LNCAP (cell line): ENCODE results near the gene PARP1.

ENCODE experiments used
- TF ChIP-seq, protein P1 (sequence below): fragments of 450-650 bp; IDR thresholded peaks from 2 replicates; pipeline ENCODE4 v1.5.1; 2017; ENCODE audit warnings: mild to moderate bottlenecking

The PARP1 gene

DNA sequence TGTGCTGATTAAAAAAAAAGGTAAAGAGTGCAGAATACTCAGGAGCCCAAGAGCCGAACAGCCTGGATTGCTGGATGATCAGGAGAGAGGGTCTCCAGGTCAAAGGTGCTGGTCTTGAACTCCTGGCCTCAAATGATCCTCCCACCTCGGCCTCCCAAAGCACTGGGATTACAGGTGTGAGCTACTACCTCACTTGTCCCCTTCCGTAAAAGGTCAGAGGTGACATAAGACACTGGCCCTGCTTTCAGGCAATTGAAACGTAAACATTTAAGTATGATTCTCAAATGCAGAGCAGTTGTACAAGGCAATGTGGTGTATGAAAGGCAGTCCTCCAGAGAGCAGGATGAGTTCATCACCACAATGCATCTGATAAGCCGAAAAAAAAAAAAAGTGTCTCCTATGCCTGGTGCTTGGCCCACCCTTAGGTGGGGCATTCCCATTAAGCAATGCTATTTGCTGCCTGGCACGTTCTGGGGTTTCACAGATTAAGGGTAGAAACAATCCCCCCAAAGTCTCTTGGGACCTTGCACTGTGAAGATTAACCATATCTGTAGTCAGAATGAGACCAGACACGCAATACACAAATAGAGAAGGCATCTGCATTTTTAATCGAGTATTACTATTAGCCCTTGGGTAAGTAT, 47.7 kb downstream of the PARP1 start:
- TF ChIP-seq, protein P1, sequence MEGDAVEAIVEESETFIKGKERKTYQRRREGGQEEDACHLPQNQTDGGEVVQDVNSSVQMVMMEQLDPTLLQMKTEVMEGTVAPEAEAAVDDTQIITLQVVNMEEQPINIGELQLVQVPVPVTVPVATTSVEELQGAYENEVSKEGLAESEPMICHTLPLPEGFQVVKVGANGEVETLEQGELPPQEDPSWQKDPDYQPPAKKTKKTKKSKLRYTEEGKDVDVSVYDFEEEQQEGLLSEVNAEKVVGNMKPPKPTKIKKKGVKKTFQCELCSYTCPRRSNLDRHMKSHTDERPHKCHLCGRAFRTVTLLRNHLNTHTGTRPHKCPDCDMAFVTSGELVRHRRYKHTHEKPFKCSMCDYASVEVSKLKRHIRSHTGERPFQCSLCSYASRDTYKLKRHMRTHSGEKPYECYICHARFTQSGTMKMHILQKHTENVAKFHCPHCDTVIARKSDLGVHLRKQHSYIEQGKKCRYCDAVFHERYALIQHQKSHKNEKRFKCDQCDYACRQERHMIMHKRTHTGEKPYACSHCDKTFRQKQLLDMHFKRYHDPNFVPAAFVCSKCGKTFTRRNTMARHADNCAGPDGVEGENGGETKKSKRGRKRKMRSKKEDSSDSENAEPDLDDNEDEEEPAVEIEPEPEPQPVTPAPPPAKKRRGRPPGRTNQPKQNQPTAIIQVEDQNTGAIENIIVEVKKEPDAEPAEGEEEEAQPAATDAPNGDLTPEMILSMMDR: no peak

DNA sequence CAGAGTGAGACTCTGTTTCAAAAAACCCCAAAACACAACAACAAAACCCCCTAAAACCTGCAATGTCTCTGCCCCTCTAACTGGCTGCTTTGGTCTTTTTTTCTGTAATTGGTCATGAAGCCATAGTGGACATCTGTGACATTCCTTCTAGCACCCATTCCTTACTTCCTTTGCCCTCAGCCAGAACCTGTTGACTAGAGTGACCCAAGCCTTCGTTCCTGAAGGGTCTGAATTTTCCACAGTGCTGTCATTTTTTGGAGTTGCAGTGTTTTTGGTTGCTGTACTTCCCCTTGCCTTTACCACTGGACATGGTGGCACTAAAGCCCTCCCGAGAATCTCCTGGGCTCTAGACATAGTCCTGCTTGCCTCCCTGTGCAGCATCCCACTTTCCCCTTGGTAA, 50.5 kb downstream of the PARP1 start:
- TF ChIP-seq, protein P1: no peak

DNA sequence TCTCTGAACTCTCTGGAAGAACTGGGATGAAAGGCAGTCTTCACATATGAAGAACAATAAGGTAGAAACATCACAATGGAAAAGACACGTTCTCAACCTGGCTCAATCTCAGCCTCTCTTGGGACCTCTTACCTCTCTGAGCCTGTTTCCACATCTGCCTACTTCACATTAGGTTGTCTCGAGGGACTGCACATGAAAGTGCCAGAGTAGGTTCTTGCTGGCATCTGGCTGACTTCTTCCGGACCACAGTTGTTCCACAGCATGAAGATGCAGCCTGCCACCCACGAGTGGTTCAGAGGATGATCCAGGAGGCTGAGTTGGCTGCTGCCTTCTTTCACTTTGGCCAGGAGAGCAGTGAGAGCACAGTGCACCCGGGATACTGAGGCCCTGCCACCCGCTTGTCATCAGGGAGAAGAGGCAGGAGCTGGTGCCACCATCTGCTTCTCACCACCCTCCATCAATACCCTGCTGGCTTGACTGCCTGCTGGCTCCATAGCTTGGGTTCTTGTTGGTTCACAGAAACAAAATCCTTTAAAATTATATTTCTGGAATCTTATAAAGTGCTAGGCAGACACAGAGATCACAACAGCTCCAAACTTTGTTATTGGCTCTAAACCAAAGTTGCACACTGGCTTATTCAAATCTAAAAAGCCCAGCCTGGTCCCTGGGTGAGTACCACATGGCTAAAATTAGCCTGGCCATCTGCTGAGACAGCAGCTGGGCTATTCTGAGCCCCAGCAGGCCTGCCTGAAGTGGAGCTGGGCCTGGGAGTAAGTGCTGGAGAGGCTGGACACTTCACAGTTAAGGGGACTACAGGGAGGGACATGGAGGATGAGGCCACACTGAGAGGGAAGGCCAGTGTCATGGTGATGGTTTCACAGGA, 52.0 kb downstream of the PARP1 start:
- TF ChIP-seq, protein P1: no peak

DNA sequence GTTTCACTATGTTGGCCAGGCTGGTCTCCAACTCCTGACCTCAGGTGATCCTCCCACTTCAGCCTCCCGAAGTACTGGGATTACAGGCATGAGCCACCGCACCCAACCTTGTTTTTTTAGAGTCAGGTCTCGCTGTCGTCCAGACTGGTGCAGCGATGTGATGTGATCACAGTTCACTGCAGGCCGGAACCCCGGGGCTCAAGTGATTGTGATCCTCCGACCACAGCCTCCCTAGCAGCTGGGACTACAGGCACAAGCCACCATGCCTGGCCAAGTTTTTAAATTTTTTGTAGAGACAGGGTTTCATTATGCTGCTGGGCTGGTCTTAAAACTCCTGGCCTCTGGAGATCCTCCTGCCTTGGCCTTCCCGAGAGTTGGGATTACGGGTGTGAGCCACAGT, 52.9 kb downstream of the PARP1 start:
- TF ChIP-seq, protein P1: no peak

DNA sequence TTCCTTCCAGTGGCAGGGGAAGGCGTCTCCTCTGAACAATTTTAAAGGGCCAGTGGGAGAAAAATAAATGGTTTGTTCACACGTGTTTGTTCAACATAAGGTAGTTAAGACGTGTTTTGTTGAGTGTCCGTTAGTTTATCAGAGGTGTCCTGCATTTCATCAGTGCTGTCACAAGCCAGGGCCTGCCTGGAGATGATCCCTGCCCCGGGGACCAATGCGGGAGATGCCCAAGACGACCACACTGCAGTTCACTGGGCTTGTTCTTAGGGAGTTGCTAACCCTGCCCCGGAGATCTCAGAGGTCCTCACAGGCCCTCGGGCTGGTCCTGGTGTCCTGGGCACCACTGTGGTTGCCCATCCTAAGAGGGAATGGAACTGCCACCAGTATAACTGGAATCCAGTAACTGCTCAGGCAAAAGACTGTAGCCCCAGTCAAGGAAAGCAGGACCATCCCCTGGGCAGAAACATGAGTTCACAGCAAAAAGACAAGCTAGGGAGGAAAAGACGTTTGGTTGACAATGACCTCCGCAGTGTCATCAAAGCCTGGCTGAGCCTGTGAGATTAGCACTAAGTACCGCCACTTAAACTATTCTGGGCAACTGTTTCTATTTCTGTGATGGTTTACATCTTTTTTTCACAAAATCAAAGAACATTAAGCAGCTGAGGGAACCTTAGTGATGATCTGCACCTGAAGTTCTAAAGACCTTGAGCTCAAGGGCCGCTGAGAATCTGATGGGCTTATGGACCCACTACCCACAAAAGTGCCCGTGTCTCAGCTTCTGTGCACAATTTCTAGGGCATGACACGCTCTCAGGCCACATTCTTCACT, 54.0 kb downstream of the PARP1 start:
- TF ChIP-seq, protein P1: no peak

DNA sequence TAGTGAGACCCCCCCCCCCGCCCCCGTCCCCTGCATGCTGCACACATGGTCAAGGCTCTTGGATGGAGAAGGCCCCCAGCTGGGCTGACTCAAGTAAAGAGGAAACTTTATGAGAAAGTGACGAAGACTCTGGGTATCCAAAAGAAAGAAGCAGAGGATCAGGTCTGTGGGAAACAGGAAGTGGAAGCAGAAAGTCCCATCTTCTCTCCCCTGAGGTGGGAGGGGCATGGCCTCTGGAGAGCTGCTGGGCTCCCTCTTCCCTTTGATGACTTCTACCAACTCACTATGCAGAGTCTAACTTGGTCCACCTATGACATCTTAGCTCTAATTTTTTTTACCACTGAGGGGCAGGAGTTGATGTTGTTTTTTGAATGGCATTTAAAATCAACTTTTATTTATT, 56.2 kb downstream of the PARP1 start:
- TF ChIP-seq, protein P1: no peak

DNA sequence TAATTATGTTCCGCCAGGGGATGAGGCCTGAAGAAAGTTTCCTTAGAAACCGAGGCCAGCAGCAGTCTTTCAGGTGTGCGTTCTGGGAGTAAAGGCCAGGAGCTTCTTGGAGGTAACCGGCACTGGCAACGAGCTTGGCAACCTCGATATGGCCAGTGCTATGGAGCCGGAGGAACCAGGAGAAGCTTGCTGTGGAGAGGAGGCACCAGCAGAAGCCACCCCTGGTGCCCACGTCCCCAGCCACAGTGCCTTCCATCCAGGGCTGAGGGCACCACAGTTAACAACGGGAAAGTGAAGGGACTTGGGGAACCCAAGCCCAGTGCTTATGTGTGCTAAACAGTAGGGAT, 57.4 kb downstream of the PARP1 start:
- TF ChIP-seq, protein P1: no peak
